SU-DHL-6 (cell line): ENCODE data around the gene COX7A2.

Experiments
- H2AFZ ChIP-seq: fragments of 200-600 bp; sonication (generic); 2 replicates; pipeline ENCODE4 v1.6.1; 2014; ENCODE audit warnings: low read depth, mild to moderate bottlenecking, moderate library complexity, mixed read lengths, antibody characterized with exemption, low read length; ENCODE audit not compliant: severe bottlenecking
- H3F3A ChIP-seq: fragments of 200-600 bp; shearing (Covaris generic); 2 replicates; pipeline ENCODE4 v1.6.0; 2016; ENCODE audit warnings: antibody characterized with exemption, mild to moderate bottlenecking; ENCODE audit not compliant: insufficient read depth
- H3K27ac ChIP-seq: fragments of 200-600 bp; sonication (generic); 2 replicates; pipeline ENCODE4 v1.5.1; 2016; ENCODE audit warnings: low read depth, mild to moderate bottlenecking, low read length, moderate library complexity, mixed read lengths
- H3K27me3 ChIP-seq: fragments of 200-600 bp; sonication (generic), shearing (Covaris generic); 2 replicates; pipeline ENCODE4 v1.6.0; 2014; ENCODE audit warnings: mild to moderate bottlenecking, low read length
- H3K36me3 ChIP-seq: fragments of 200-600 bp; sonication (generic); 2 replicates; pipeline ENCODE4 v1.6.1; 2014; ENCODE audit warnings: mild to moderate bottlenecking, low read length, mixed read lengths
- H3K4me2 ChIP-seq: fragments of 300-600, 200-600 bp; shearing (Covaris generic), sonication (generic); 2 replicates; pipeline ENCODE4 v1.6.0; 2014; ENCODE audit warnings: low read length, low read depth, mild to moderate bottlenecking; ENCODE audit not compliant: poor library complexity, severe bottlenecking
- H3K4me3 ChIP-seq: fragments of 200-600 bp; sonication (generic); 2 replicates; pipeline ENCODE4 v1.5.1; 2014; ENCODE audit warnings: antibody characterized with exemption, low read length, mild to moderate bottlenecking, mixed read lengths; ENCODE audit not compliant: insufficient read depth, poor library complexity, severe bottlenecking
- H3K79me2 ChIP-seq: fragments of 200-600 bp; sonication (generic); 2 replicates; pipeline ENCODE4 v1.6.1; 2014; ENCODE audit warnings: mild to moderate bottlenecking, low read length, moderate library complexity; ENCODE audit not compliant: insufficient read depth
- H3K9ac ChIP-seq: fragments of 200-600 bp; sonication (generic); 2 replicates; pipeline ENCODE4 v1.7.0; 2014; ENCODE audit warnings: mild to moderate bottlenecking, low read length
- H3K9me2 ChIP-seq: fragments of 200-600 bp; sonication (generic); replicated peaks from 2 replicates; pipeline ENCODE4 v1.6.1; 2014; ENCODE audit warnings: low read length; ENCODE audit not compliant: insufficient read depth
- H3K9me3 ChIP-seq: fragments of 200-600 bp; sonication (generic); 2 replicates; pipeline ENCODE4 v1.6.1; 2014; ENCODE audit warnings: low read length, mixed read lengths; ENCODE audit not compliant: insufficient read depth
- H4K20me1 ChIP-seq: fragments of 200-600 bp; sonication (generic); 2 replicates; pipeline ENCODE4 v1.6.1; 2014; ENCODE audit warnings: low read depth, mild to moderate bottlenecking, antibody characterized with exemption, low read length, moderate library complexity, mixed read lengths
- CTCF ChIP-seq: fragments of 200-600 bp; sonication (generic); IDR thresholded peaks from one replicate; pipeline ENCODE4 v1.5.1; 2017; ENCODE audit warnings: antibody characterized with exemption, mild to moderate bottlenecking, low read length, moderate library complexity; ENCODE audit not compliant: insufficient read depth, poor library complexity, severe bottlenecking
- EZH2phosphoT487 ChIP-seq: fragments of 200-600 bp; sonication (generic), shearing (Covaris generic); conservative IDR thresholded peaks from 2 replicates; pipeline ENCODE4 v1.6.1; 2018; ENCODE audit warnings: mild to moderate bottlenecking, antibody characterized with exemption, low read length, moderate library complexity, mixed read lengths

Gene COX7A2

GRCh38 chr6:75201901-75202672, 41.5 kb downstream of the COX7A2 start:
- Histone ChIP-seq H3F3A (no peaks in the 10 kb centered on the region), H2AFZ (no peak overlapping the region), H3K9me3 (no peaks in the 10 kb centered on the region), H3K36me3 (no peaks in the 10 kb centered on the region), H3K27ac (no peak overlapping the region), H4K20me1 (no peaks in the 10 kb centered on the region), H3K4me2 (no peak overlapping the region), H3K9ac (no peak overlapping the region), H3K9me2 (no peaks in the 10 kb centered on the region), H3K79me2 (no peaks in the 10 kb centered on the region), H3K27me3 (no peaks in the 10 kb centered on the region), H3K4me3 (no peak overlapping the region)
- TF ChIP-seq CTCF, result no peak
- TF ChIP-seq EZH2phosphoT487, result no peak

- TF ChIP-seq EZH2phosphoT487 (no peak), CTCF (no peak)
- Histone ChIP-seq H3K36me3 (no peaks in the 10 kb centered on the region), H3K9me2 (no peaks in the 10 kb centered on the region), H3K27me3 (no peaks in the 10 kb centered on the region), H3K4me2 (no peak overlapping the region), H3K4me3 (no peak overlapping the region), H3K9me3 (no peaks in the 10 kb centered on the region), H4K20me1 (no peaks in the 10 kb centered on the region), H3K9ac (no peak overlapping the region), H3K27ac (no peak overlapping the region), H3F3A (no peaks in the 10 kb centered on the region), H2AFZ (no peak overlapping the region), H3K79me2 (no peaks in the 10 kb centered on the region)
Observed at GRCh38 chr6:75201021-75201420, 42.6 kb downstream of the COX7A2 start.

- Histone ChIP-seq H3K79me2 (no peaks in the 10 kb centered on the region), H4K20me1 (no peaks in the 10 kb centered on the region), H3K9me3 (no peaks in the 10 kb centered on the region), H3K4me3 (no peak overlapping the region), H3F3A (no peaks in the 10 kb centered on the region), H3K4me2 (no peak overlapping the region), H3K9ac (no peak overlapping the region), H3K36me3 (no peaks in the 10 kb centered on the region), H3K9me2 (no peaks in the 10 kb centered on the region), H3K27ac (no peak overlapping the region), H2AFZ (no peak overlapping the region), H3K27me3 (no peaks in the 10 kb centered on the region)
- no peak for TF ChIP-seq CTCF
Observed at GRCh38 chr6:75199889-75200288, 43.7 kb downstream of the COX7A2 start.
